Fibroblast of lung (primary cell): Measurements from ENCODE around the gene SLC9A3. TPM values are rescaled to one million over a fixed set of nuclear protein-coding genes. Genes with fewer than 3 reads are reported as not detected.

Experiments
- DNase-seq, 2 donors: peaks; one replicate each; pipeline versions ENCODE4 v3.0.0 to v3.0.0-alpha.2; 2010; ENCODE audit warnings: low read depth in 2 of 2
- H2AFZ ChIP-seq: 2 replicates; pipeline ENCODE4 v1.5.1; 2012; ENCODE audit warnings: low read length, control low read depth, inconsistent platforms
- H3K27ac ChIP-seq: 2 replicates; pipeline ENCODE4 v1.5.1; 2011; ENCODE audit warnings: low read length, control low read depth; ENCODE audit not compliant: insufficient read depth
- H3K27me3 ChIP-seq: 2 replicates; pipeline ENCODE4 v1.5.1; 2011; ENCODE audit warnings: mild to moderate bottlenecking, low read length; ENCODE audit not compliant: control insufficient read depth, insufficient read depth
- H3K36me3 ChIP-seq: 2 replicates; pipeline ENCODE4 v1.5.1; 2011; ENCODE audit warnings: low read length; ENCODE audit not compliant: control insufficient read depth, insufficient read depth
- H3K4me1 ChIP-seq: 2 replicates; pipeline ENCODE4 v1.5.1; 2011; ENCODE audit warnings: low read length; ENCODE audit not compliant: control insufficient read depth, insufficient read depth; ENCODE audit errors: extremely low read depth
- H3K4me2 ChIP-seq: 2 replicates; pipeline ENCODE4 v1.5.1; 2011; ENCODE audit warnings: low read length, control low read depth; ENCODE audit not compliant: insufficient read depth; ENCODE audit errors: extremely low read depth
- H3K4me3 ChIP-seq, 4 experiments: fragments of 200-600 bp in 1 of 4; sonication (generic) in 1 of 4; replicated peaks in 1 of 4; 2 replicates each; pipeline ENCODE4 v1.5.1; 2011 to 2016; ENCODE audit warnings: low read length in 4 of 4, low read depth in 3 of 4, mild to moderate bottlenecking in 3 of 4, control low read depth in 2 of 4, inconsistent platforms in 1 of 4, mixed read lengths in 1 of 4; ENCODE audit not compliant: insufficient read depth in 1 of 4; ENCODE audit errors: control extremely low read depth in 1 of 4
- H3K79me2 ChIP-seq: 2 replicates; pipeline ENCODE4 v1.5.1; 2012; ENCODE audit warnings: mild to moderate bottlenecking, low read length, inconsistent platforms; ENCODE audit not compliant: control insufficient read depth, insufficient read depth
- H3K9ac ChIP-seq: 2 replicates; pipeline ENCODE4 v1.5.1; 2011; ENCODE audit warnings: mild to moderate bottlenecking, low read length, control low read depth; ENCODE audit not compliant: insufficient read depth
- H3K9me3 ChIP-seq: 2 replicates; pipeline ENCODE4 v1.5.1; 2012; ENCODE audit warnings: low read depth, low read length; ENCODE audit not compliant: control insufficient read depth, insufficient read depth
- H4K20me1 ChIP-seq: 2 replicates; pipeline ENCODE4 v1.5.1; 2011; ENCODE audit warnings: low read length; ENCODE audit not compliant: control insufficient read depth, insufficient read depth; ENCODE audit errors: extremely low read depth
- EZH2 ChIP-seq: IDR thresholded peaks from 2 replicates; pipeline ENCODE4 v1.5.1; 2012; ENCODE audit warnings: low read length, control low read depth, mild to moderate bottlenecking; ENCODE audit errors: missing control alignments
- polyA plus RNA-seq, 2 donors: library from polyadenylated mRNA; depleted of rRNA in 1 of 2; stranded (reverse) in 1 of 2; unstranded in 1 of 2; fragments of >200 nt; gene quantifications; 2 replicates each; pipeline ENCODE4 v1.2.1, GENCODE V29; 2011 to 2012; ENCODE audit warnings: missing spikeins in 1 of 2
- total RNA-seq: library from RNA; depleted of rRNA; stranded (reverse); fragments of >200 nt; gene quantifications from 2 replicates; pipeline ENCODE4 v1.2.1, GENCODE V29; 2014
- TF ChIP-seq, protein P1 (sequence below), 2 donors: IDR thresholded peaks in 1 of 2; conservative IDR thresholded peaks in 1 of 2; 1 replicate in 1 of 2; 2 replicates in 1 of 2; pipeline ENCODE4 v1.5.1; 2011 to 2012; ENCODE audit warnings: low read length in 2 of 2, control low read depth in 1 of 2, inconsistent platforms in 1 of 2, low read depth in 1 of 2, mild to moderate bottlenecking in 1 of 2

The SLC9A3 gene
- total and polyA plus RNA-seq, 2 donors (not counting 1 experiment from before 2014, with no cell fraction given) = 0.50 to 0.84 TPM

DNA sequence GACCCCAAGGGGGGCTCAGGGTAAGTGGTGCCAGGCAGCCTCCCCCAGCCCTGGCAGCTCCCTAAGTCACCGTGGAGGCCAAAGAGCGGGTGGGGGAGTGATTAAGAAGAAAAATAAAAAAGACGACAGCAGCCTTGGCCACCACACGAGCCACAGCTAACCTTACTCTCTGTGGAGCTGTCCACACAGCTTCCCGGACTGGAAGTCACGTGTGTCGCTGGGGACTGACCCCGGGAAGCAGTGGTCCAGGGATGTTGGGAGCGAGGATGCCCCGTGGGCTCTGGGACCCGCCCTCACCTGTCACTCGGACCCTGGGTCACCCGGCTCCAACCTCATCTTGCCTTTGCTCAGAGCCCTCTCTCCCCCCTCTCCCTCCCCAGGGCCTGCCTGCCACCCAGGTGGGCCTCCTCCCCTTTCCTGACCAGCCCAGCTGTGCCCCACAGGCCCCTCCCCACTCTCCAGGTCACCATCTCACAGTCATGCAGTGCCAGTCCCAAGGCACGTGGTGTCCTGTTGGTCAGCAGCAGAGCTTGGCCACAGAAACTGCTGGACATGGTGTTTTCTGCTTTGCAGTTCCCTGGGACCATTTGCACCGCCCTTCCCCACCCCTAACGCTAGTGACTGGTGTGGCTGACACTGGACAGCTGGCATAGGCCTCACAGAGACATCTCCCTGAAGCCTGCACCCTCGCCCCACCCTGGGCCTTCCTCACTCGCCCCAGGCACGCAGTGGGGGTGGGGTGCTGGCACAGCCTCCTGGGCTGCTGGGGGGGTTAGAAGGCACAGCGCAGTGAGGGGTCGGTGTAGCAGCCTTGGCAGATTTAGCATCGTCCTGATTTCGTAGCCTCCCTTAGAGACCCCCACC, 91.1 kb downstream of the SLC9A3 start:
- peak overlapping the region; percentile 25 for H3K27ac ChIP-seq
- H3K4me1 ChIP-seq = peaks cover 17% of the 10 kb centered on the region
- peaks cover 26% of the 10 kb centered on the region for H3K36me3 ChIP-seq
- no peak overlapping the region for H3K4me2 ChIP-seq
- TF ChIP-seq, protein P1, sequence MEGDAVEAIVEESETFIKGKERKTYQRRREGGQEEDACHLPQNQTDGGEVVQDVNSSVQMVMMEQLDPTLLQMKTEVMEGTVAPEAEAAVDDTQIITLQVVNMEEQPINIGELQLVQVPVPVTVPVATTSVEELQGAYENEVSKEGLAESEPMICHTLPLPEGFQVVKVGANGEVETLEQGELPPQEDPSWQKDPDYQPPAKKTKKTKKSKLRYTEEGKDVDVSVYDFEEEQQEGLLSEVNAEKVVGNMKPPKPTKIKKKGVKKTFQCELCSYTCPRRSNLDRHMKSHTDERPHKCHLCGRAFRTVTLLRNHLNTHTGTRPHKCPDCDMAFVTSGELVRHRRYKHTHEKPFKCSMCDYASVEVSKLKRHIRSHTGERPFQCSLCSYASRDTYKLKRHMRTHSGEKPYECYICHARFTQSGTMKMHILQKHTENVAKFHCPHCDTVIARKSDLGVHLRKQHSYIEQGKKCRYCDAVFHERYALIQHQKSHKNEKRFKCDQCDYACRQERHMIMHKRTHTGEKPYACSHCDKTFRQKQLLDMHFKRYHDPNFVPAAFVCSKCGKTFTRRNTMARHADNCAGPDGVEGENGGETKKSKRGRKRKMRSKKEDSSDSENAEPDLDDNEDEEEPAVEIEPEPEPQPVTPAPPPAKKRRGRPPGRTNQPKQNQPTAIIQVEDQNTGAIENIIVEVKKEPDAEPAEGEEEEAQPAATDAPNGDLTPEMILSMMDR (conservative IDR thresholded peaks at IDR 0.05 in 1 of 2, IDR thresholded peaks at IDR 0.05 in 1 of 2; ENCODE audit: low read depth in 1 of 2, low read length in 2 of 2) = no peak
- TF ChIP-seq EZH2 = no peak
- peak in 1 of 2 donors; percentile 88 for DNase-seq
- H2AFZ ChIP-seq = no peak overlapping the region
- H4K20me1 ChIP-seq = no peaks in the 10 kb centered on the region
- no peaks in the 10 kb centered on the region for H3K79me2 ChIP-seq
- no peak overlapping the region for H3K9ac ChIP-seq
- no peak overlapping the region for H3K4me3 ChIP-seq
- H3K9me3 ChIP-seq = no peaks in the 10 kb centered on the region
- no peaks in the 10 kb centered on the region for H3K27me3 ChIP-seq

- H3K27ac ChIP-seq = no peak overlapping the region
- H3K9me3 ChIP-seq = no peaks in the 10 kb centered on the region
- H2AFZ ChIP-seq = no peak overlapping the region
- DNase-seq = no peak
- no peaks in the 10 kb centered on the region for H4K20me1 ChIP-seq
- no peaks in the 10 kb centered on the region for H3K79me2 ChIP-seq
- H3K4me1 ChIP-seq = peaks cover 17% of the 10 kb centered on the region
- no peak overlapping the region for H3K9ac ChIP-seq
- H3K4me2 ChIP-seq = no peak overlapping the region
- no peaks in the 10 kb centered on the region for H3K27me3 ChIP-seq
- no peak overlapping the region for H3K4me3 ChIP-seq
- TF ChIP-seq, protein P1 (conservative IDR thresholded peaks at IDR 0.05 in 1 of 2, IDR thresholded peaks at IDR 0.05 in 1 of 2; ENCODE audit: low read depth in 1 of 2, low read length in 2 of 2) = no peak
- no peak for TF ChIP-seq EZH2
- peaks cover 28% of the 10 kb centered on the region for H3K36me3 ChIP-seq
Observed at GRCh38 chr5:432201-432927, 91.9 kb downstream of the SLC9A3 start.

- H3K36me3 ChIP-seq = peaks cover 27% of the 10 kb centered on the region
Observed at GRCh38 chr5:431711-432050, 92.6 kb downstream of the SLC9A3 start.

More at GRCh38 chr5:431711-432050, 92.6 kb downstream of the SLC9A3 start:
- H2AFZ ChIP-seq = no peak overlapping the region
- no peak for DNase-seq
- H3K79me2 ChIP-seq = no peaks in the 10 kb centered on the region
- no peaks in the 10 kb centered on the region for H4K20me1 ChIP-seq
- H3K27me3 ChIP-seq = no peaks in the 10 kb centered on the region
- H3K9me3 ChIP-seq = no peaks in the 10 kb centered on the region
- no peak overlapping the region for H3K4me3 ChIP-seq
- TF ChIP-seq, protein P1 (conservative IDR thresholded peaks at IDR 0.05 in 1 of 2, IDR thresholded peaks at IDR 0.05 in 1 of 2; ENCODE audit: low read depth in 1 of 2, low read length in 2 of 2) = no peak
- TF ChIP-seq EZH2 = no peak
- no peak overlapping the region for H3K4me2 ChIP-seq
- H3K27ac ChIP-seq = no peak overlapping the region
- H3K9ac ChIP-seq = no peak overlapping the region
- peaks cover 17% of the 10 kb centered on the region for H3K4me1 ChIP-seq
